ENCODE results near the gene MZT1. TPM values are rescaled to one million over a fixed set of nuclear protein-coding genes. Genes with fewer than 3 reads are reported as not detected.

Gene MZT1
- 13.5 and 32.6 TPM in 2 replicates for total RNA-seq

GRCh38 chr13:72727417-72728289 lies at the start of gene MZT1, which contains the start of gene BORA:
Gene MZT1, minus strand, starts transcription at chr13:72727629. Its CDS starts 27 bp downstream, at chr13:72727602.
Gene BORA, plus strand, starts transcription at chr13:72727923. Its CDS starts 1,018 bp downstream, at chr13:72728941.

Other genes starting within 250 kb of the MZT1 start
- 3.7 and 12.7 TPM in 2 replicates for gene BORA, start 294 bp upstream of the MZT1 start, total RNA-seq
- 46.2 and 47.7 TPM in 2 replicates for gene DIS3, start 54.3 kb upstream of the MZT1 start, total RNA-seq
- 20.7 and 22.8 TPM in 2 replicates for gene PIBF1, start 54.5 kb upstream of the MZT1 start, total RNA-seq

All from regular cardiac myocyte (primary cell).